Gastroesophageal sphincter (tissue), 4 donors: ENCODE data around the gene MRPL37. TPM values are rescaled to one million over a fixed set of nuclear protein-coding genes. Genes with fewer than 3 reads are reported as not detected.
"Not testable (repeated sequence)": the region's sequence is repeated elsewhere in the genome, so short reads cannot be mapped to it uniquely, and the experiment has no call there.

Experiments used
- ATAC-seq: fragments of 150-250 bp; one replicate; pipeline ENCODE4 v1.9.1; 2016; ENCODE audit warnings: mild to moderate bottlenecking, moderate library complexity
- H3K27ac ChIP-seq, 4 donors: fragments of 200-600 bp; sonication (generic) in 3 of 4; 1 replicate in 3 of 4; 2 replicates in 1 of 4; pipeline ENCODE4 v1.5.1; 2016 to 2019
- H3K27me3 ChIP-seq: fragments of 200-600 bp; sonication (generic); one replicate; pipeline ENCODE4 v1.5.1; 2019
- H3K36me3 ChIP-seq, 2 donors: fragments of 200-600 bp; sonication (generic); one replicate each; pipeline ENCODE4 v1.5.1; 2019; ENCODE audit warnings: control low read depth in 1 of 2
- H3K4me1 ChIP-seq, 3 donors: fragments of 200-600 bp; sonication (generic); 1 replicate in 2 of 3; 2 replicates in 1 of 3; pipeline ENCODE4 v1.5.1; 2016 to 2019; ENCODE audit warnings: control low read depth in 2 of 3
- H3K4me3 ChIP-seq, 2 donors: fragments of 200-600 bp; sonication (generic); one replicate each; pipeline ENCODE4 v1.5.1; 2019; ENCODE audit warnings: mild to moderate bottlenecking in 1 of 2, moderate library complexity in 1 of 2
- H3K9me3 ChIP-seq, 3 donors: fragments of 200-600 bp; sonication (generic); one replicate each; pipeline ENCODE4 v1.5.1; 2017 to 2019; ENCODE audit warnings: control low read depth in 2 of 3
- EP300 ChIP-seq: sonication (generic); formaldehyde crosslinking; IDR thresholded peaks from one replicate; pipeline ENCODE4 v1.6.1; 2017; ENCODE audit warnings: antibody characterized with exemption, mild to moderate bottlenecking
- POLR2A ChIP-seq, 2 donors: fragments of 450-650 bp; IDR thresholded peaks; one replicate each; pipeline ENCODE4 v1.6.1; 2017; ENCODE audit warnings: antibody characterized with exemption in 2 of 2, mild to moderate bottlenecking in 2 of 2, moderate library complexity in 1 of 2
- POLR2AphosphoS5 ChIP-seq: sonication (generic); formaldehyde crosslinking; IDR thresholded peaks from one replicate; pipeline ENCODE4 v1.6.1; 2017; ENCODE audit warnings: antibody characterized with exemption
- WGBS, 2 donors: methylation state at CpG; one replicate each; pipeline ENCODE4 v1.1.5; 2018; ENCODE audit warnings: low coverage in 1 of 2; 5-methylcytosine and 5-hydroxymethylcytosine counted together
- total RNA-seq, 4 donors: library from RNA; depleted of rRNA; stranded (reverse); fragments of >200 nt; gene quantifications; one replicate each; pipeline ENCODE4 v1.1.0, GENCODE V29; 2016
- TF ChIP-seq, protein P1 (sequence below), 4 experiments: fragments of 200-600 bp in 2 of 4; fragments of 450-650 bp in 2 of 4; sonication (generic) in 1 of 4; IDR thresholded peaks; one replicate each; pipeline ENCODE4 v1.5.1; 2017 to 2019; ENCODE audit warnings: antibody characterized with exemption in 4 of 4, mild to moderate bottlenecking in 2 of 4, moderate library complexity in 2 of 4

MRPL37 gene
- total RNA-seq, 4 donors from 2014 or later, result 37.3 to 64.5 (median 52.0) TPM

DNA sequence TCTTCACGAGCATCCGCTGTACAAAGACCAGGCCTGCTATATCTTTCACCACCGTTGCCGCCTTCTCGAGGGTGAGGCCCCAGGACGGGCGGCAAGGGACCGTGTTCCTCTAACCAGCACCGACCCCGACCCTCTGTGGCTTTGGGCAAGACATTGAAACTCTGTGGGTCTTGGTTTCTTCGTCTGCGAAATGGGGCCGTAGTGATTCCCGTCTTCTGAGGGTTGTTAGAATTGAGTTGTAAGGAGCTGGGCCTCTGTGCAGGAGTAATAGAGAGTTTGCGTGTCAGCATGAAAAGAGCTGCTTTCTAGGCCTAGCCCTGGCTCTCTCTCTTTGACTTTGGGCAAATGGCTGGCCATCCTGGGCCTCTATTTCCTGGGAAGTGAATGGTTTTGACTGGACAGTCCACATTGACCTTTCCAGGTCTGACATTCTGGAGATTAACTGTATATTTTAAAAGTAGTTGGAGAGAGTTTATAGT, 591 bp downstream of the MRPL37 start:
- no peak for ATAC-seq
- Histone ChIP-seq H3K9me3 (no peaks in the 10 kb centered on the region), H3K27ac (peak overlapping the region in 3 of 4 donors; percentile 77 to 90 (median 82)), H3K4me3 (peak overlapping the region; percentile 80 to 83), H3K36me3 (peaks cover 0 to 32% of the 10 kb centered on the region in 2 donors), H3K4me1 (peaks cover 0 to 42% (median 17%) of the 10 kb centered on the region in 3 donors), H3K27me3 (no peaks in the 10 kb centered on the region)
- WGBS, 2 donors, result 0% methylated on average over 6 to 10 of the region's 15 CpGs
- TF ChIP-seq POLR2A (IDR thresholded peaks at IDR 0.05) (no peak), POLR2AphosphoS5 (no peak), EP300 (no peak)
- TF ChIP-seq, protein P1, sequence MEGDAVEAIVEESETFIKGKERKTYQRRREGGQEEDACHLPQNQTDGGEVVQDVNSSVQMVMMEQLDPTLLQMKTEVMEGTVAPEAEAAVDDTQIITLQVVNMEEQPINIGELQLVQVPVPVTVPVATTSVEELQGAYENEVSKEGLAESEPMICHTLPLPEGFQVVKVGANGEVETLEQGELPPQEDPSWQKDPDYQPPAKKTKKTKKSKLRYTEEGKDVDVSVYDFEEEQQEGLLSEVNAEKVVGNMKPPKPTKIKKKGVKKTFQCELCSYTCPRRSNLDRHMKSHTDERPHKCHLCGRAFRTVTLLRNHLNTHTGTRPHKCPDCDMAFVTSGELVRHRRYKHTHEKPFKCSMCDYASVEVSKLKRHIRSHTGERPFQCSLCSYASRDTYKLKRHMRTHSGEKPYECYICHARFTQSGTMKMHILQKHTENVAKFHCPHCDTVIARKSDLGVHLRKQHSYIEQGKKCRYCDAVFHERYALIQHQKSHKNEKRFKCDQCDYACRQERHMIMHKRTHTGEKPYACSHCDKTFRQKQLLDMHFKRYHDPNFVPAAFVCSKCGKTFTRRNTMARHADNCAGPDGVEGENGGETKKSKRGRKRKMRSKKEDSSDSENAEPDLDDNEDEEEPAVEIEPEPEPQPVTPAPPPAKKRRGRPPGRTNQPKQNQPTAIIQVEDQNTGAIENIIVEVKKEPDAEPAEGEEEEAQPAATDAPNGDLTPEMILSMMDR (IDR thresholded peaks at IDR 0.05), result no peak

DNA sequence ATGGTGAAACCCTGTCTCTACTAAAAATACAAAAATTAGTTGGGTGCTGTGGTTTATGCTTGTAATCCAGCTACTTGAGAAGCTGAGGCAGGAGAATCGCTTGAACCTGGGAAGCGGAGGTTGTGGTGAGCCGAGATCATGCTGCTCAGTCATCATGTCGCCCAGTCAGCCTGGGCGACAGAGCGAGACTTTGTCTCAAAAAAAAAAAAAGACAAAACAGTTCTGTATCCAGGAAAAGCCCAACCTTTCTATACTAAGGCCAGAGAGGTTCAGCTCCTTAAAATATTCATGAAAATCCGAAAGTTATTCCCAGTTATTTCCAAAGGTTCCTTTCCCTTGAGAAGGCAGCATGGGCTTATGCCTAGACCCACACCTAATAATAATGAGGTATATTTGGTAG, 4.2 kb downstream of the MRPL37 start:
- no peaks in the 10 kb centered on the region for H3K9me3 ChIP-seq
- H3K4me1 ChIP-seq, result peaks cover 0 to 36% (median 15%) of the 10 kb centered on the region in 3 donors
- TF ChIP-seq POLR2A (IDR thresholded peaks at IDR 0.05) (no peak), POLR2AphosphoS5 (no peak), EP300 (no peak)
- TF ChIP-seq, protein P1 (IDR thresholded peaks at IDR 0.05), result no peak
- 70 to 96% methylated on average over 4 to 7 of the region's 7 CpGs for WGBS, 2 donors
- no peak for ATAC-seq
- H3K36me3 ChIP-seq, result peaks cover 0 to 61% of the 10 kb centered on the region in 2 donors
- H3K27me3 ChIP-seq, result no peaks in the 10 kb centered on the region
- H3K4me3 ChIP-seq, result no peak overlapping the region
- H3K27ac ChIP-seq, result no peak overlapping the region

DNA sequence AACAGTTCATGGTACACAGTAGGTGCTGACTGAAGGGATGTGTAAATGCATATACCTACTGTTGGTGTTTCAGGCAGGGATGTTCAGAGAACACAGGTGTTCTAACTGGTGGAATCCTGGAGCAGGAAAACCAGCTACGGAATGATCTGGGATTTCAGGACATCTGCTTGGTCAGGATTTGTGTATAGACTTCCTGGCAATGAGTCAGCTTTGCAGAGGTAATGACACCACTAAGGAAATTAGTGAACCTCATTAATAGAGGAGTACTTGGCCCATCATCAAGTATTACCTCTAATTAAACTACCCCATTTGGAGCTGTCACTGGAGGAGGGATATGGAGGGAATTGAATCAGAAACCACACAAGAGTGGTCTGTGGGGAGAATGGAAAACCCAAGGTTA, 7.3 kb downstream of the MRPL37 start:
- no peaks in the 10 kb centered on the region for H3K27me3 ChIP-seq
- H3K4me1 ChIP-seq, result peaks cover 0 to 12% (median 0%) of the 10 kb centered on the region in 3 donors
- H3K27ac ChIP-seq, result no peak overlapping the region
- no peak for ATAC-seq
- H3K36me3 ChIP-seq, result peaks cover 2 to 91% of the 10 kb centered on the region in 2 donors
- no peak for TF ChIP-seq POLR2A (IDR thresholded peaks at IDR 0.05)
- no peak for TF ChIP-seq EP300
- TF ChIP-seq, protein P1 (IDR thresholded peaks at IDR 0.05), result no peak
- no peak for TF ChIP-seq POLR2AphosphoS5
- WGBS, 2 donors, result 20 to 75% methylated on average over 1 of the region's 1 CpG
- no peaks in the 10 kb centered on the region for H3K9me3 ChIP-seq
- H3K4me3 ChIP-seq, result no peak overlapping the region

DNA sequence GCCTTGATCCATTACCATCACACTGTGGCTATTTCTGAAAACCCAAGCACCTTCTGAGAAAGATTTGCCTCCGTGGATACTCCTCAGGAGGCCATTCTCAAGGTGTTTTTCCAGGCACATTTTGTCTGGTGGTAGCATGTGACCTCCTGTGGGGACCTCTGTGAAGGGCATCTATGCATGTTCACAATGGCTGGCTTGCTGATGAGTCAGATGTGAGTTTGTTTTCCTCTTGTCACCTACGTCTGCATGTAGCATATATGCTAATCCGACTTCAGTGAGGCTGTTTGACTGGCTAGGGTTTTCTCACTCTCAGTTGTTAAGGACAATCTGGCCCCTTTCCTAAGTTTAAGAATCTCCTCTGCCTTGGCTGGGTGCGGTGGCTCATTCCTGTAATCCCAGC, 7.9 kb downstream of the MRPL37 start:
- ATAC-seq, H3K4me3 ChIP-seq, H3K9me3 ChIP-seq, H3K27me3 ChIP-seq, H3K27ac ChIP-seq, H3K4me1 ChIP-seq: not testable (repeated sequence)
- peaks cover 2 to 94% of the 10 kb centered on the region in 2 donors for H3K36me3 ChIP-seq
- 79% methylated on average over 3 of the region's 4 CpGs; no CpG with 5 or more reads in 1 of the 2 donors for WGBS, 2 donors

DNA sequence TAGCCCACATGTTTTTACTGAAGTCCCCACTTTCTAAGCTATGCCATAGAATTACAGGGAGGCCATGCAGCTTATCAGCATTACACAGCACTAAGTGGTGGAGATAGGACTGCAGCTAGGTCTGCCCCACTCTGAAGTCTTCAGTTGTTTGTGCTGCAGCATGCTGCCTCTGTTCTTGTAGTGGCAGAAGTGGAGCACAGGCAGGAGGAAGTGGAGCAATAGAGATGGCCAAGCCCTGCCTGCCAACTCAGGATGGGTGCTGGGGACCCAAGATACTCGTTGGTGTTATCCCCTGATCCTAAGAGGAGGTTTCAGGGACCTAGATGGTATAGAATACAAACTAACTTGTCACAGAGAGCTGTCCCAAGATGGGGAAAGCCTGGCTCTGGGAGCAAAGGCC, 12.9 kb downstream of the MRPL37 start:
- H3K4me3 ChIP-seq, result no peak overlapping the region
- H3K27ac ChIP-seq, result no peak overlapping the region
- peaks cover 2 to 100% of the 10 kb centered on the region in 2 donors for H3K36me3 ChIP-seq
- ATAC-seq, result no peak
- no peaks in the 10 kb centered on the region for H3K4me1 ChIP-seq
- no peaks in the 10 kb centered on the region for H3K9me3 ChIP-seq
- H3K27me3 ChIP-seq, result no peaks in the 10 kb centered on the region
- TF ChIP-seq EP300 (no peak), POLR2AphosphoS5 (no peak), POLR2A (IDR thresholded peaks at IDR 0.05) (no peak)
- TF ChIP-seq, protein P1 (IDR thresholded peaks at IDR 0.05), result no peak
- WGBS, 2 donors, result no CpG with 5 or more reads among the region's 1 CpG
